Measurements from ENCODE around the gene ANOS1.
A peak's percentile ranks its signal among the peaks of the same experiment; 100 is the strongest.
"Not testable (repeated sequence)": the region's sequence is repeated elsewhere in the genome, so short reads cannot be mapped to it uniquely, and the experiment has no call there.

ANOS1 gene

GRCh38 chrX:8731559-8732395 lies at the start of gene ANOS1:
ANOS1 (minus strand) TSS chrX:8732137; CDS start chrX:8732036, 101 bp downstream.
- DNase-seq: no peak

GRCh38 chrX:8773117-8773516 lies 41.2 kb upstream of the ANOS1 start:
- no peak for DNase-seq

GRCh38 chrX:8760021-8760420 lies 28.1 kb upstream of the ANOS1 start:
- no peak for DNase-seq

GRCh38 chrX:8758706-8759105 lies 26.8 kb upstream of the ANOS1 start:
- not testable (repeated sequence) for DNase-seq

- not testable (repeated sequence) for DNase-seq
These were observed 25.9 kb upstream of the ANOS1 start for GRCh38 chrX:8757609-8758389.

- DNase-seq: no peak
These were observed 23.9 kb upstream of the ANOS1 start for GRCh38 chrX:8755813-8756212.

- no peak for DNase-seq
These were observed 23.2 kb upstream of the ANOS1 start for GRCh38 chrX:8755116-8755515.

GRCh38 chrX:8749697-8750096 lies 17.8 kb upstream of the ANOS1 start:
- DNase-seq: no peak

GRCh38 chrX:8748855-8749254 lies 16.9 kb upstream of the ANOS1 start:
- DNase-seq: no peak

GRCh38 chrX:8743126-8743732 lies 11.3 kb upstream of the ANOS1 start:
- DNase-seq: peak; percentile 59 to 61

- no peak for DNase-seq
These were observed 10.0 kb upstream of the ANOS1 start for GRCh38 chrX:8741981-8742380.

- peak; percentile 26 to 31 for DNase-seq
These were observed 6.8 kb upstream of the ANOS1 start for GRCh38 chrX:8738588-8739189.

GRCh38 chrX:8737883-8738282 lies 5.9 kb upstream of the ANOS1 start:
- DNase-seq: no peak

- DNase-seq: no peak
These were observed 952 bp downstream of the ANOS1 start for GRCh38 chrX:8730812-8731558.

GRCh38 chrX:8729811-8730210 lies 2.1 kb downstream of the ANOS1 start:
- DNase-seq: no peak

GRCh38 chrX:8728932-8729535 lies 2.9 kb downstream of the ANOS1 start:
- no peak for DNase-seq

GRCh38 chrX:8726031-8726652 lies 5.8 kb downstream of the ANOS1 start:
- no peak for DNase-seq

GRCh38 chrX:8724300-8724699 lies 7.6 kb downstream of the ANOS1 start:
- DNase-seq: no peak

- no peak for DNase-seq
These were observed 10.4 kb downstream of the ANOS1 start for GRCh38 chrX:8721536-8721935.

GRCh38 chrX:8720136-8720535 lies 11.8 kb downstream of the ANOS1 start:
- no peak for DNase-seq

- DNase-seq: no peak
These were observed 14.6 kb downstream of the ANOS1 start for GRCh38 chrX:8717354-8717753.

- DNase-seq: no peak
These were observed 17.8 kb downstream of the ANOS1 start for GRCh38 chrX:8714164-8714563.

All from activated CD4-positive, alpha-beta T cell treated with anti-CD3 and anti-CD28 coated beads, Interleukin-2, amount 50 U/mL, for 48 hours (primary cell).